CD4-positive, alpha-beta T cell treated with Interleukin-6 at 100 ng/mL for 8 hours (primary cell): Measurements from ENCODE around the gene LHFPL4.
A peak's percentile ranks its signal among the peaks of the same experiment; 100 is the strongest.
"Not testable (repeated sequence)": the region's sequence is repeated elsewhere in the genome, so short reads cannot be mapped to it uniquely, and the experiment has no call there.

ENCODE experiments used
- DNase-seq: peaks from one replicate; pipeline ENCODE4 v3.0.0-alpha.2; 2020; ENCODE audit warnings: mixed read lengths, low spot score

Gene LHFPL4

GRCh38 chr3:9536212-9536611 lies 17.4 kb downstream of the LHFPL4 start:
- DNase-seq = no peak

DNA sequence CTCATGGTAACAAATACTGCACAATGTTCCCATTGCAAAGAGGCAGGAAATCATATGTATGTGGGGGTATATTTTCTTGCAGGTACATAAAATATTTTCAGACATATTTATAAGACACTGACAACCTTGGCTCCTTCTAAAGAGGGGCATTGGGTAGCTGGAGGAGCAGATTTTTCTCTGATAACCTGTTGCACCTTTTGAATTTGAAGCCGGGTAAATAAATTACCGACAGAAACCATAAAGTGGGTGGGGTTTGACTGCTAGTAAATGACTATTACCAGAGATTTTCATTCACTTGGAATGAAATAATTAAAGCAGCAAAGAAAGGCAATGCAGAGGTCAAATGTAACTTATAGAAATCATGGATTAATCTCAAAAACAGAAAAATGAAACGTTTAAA lies 19.2 kb downstream of the LHFPL4 start:
- DNase-seq = no peak

GRCh38 chr3:9525078-9525477 lies 28.5 kb downstream of the LHFPL4 start:
- no peak for DNase-seq

GRCh38 chr3:9514956-9515355 lies 38.7 kb downstream of the LHFPL4 start:
- no peak for DNase-seq

DNA sequence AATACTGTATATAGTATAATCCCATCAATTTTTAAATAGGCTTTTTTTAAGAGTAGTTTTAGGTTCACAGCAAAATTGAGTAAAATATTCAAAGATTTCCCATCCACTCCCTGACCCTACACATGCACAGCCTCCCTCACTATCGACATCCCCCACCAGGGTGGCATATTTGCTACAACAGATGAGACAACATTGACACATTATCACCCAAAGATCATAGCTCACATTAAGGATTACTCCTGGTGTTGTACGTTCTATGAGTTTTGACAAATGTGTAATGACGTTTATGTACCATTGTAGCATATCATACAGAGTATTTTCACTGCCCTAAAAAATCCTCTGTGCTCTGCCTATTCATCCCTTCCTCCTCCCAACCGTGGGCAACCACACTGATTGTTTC lies 39.3 kb downstream of the LHFPL4 start:
- DNase-seq = no peak

GRCh38 chr3:9512456-9513045 lies 41.1 kb downstream of the LHFPL4 start:
- DNase-seq = no peak

GRCh38 chr3:9508781-9509180 lies 44.8 kb downstream of the LHFPL4 start:
- DNase-seq = no peak

DNA sequence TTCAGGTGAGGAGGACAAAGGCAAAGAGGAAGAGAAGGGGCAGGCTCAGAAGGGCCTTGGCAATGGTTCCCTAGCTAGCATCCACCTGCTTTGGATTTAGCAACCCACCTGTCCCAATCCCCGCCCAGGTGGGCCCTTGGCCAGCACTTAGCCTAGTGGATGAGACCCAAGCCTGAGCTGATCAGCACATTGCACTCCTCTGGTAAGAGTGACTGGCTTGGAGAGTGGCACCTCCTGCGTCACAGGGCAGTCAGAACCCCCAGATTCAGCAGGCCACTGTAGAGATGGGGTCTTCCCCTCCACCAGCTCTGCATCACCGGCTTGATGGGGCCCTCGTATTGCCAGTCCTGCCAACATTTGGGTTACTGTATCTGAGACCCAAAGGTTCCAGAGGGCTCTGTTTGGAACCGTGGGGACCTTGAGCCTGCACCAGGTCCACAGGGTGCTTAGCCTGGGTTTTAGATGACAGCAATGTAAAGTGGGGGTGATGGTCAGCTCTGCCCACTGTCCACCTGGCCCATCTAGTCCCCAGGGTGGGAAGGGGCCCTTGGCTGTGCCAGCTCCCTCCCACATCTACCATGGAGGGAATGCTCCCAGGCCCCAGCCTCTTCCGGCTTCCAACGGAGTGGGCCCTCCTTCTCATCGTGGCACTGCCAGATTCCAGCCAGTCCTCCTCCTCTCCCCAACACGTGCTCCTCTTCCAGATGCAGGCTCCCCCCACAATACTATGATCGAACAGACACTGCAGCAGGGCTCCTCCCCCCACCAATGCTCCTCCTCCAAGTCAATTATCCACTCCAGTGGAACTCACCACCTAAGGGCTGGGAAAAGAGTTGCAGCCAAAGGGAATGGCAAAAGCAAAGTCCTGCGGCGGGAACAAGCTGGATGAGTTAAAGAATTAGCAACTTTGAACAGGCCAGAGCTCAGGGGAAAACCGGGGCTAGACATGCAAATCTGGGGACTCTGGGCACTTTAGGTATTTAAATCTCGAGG lies 45.7 kb downstream of the LHFPL4 start:
- DNase-seq = no peak

- DNase-seq = peak; percentile 47
Observed at GRCh38 chr3:9503283-9503682, 50.3 kb downstream of the LHFPL4 start.

GRCh38 chr3:9501226-9501625 lies 52.4 kb downstream of the LHFPL4 start:
- DNase-seq = no peak

DNA sequence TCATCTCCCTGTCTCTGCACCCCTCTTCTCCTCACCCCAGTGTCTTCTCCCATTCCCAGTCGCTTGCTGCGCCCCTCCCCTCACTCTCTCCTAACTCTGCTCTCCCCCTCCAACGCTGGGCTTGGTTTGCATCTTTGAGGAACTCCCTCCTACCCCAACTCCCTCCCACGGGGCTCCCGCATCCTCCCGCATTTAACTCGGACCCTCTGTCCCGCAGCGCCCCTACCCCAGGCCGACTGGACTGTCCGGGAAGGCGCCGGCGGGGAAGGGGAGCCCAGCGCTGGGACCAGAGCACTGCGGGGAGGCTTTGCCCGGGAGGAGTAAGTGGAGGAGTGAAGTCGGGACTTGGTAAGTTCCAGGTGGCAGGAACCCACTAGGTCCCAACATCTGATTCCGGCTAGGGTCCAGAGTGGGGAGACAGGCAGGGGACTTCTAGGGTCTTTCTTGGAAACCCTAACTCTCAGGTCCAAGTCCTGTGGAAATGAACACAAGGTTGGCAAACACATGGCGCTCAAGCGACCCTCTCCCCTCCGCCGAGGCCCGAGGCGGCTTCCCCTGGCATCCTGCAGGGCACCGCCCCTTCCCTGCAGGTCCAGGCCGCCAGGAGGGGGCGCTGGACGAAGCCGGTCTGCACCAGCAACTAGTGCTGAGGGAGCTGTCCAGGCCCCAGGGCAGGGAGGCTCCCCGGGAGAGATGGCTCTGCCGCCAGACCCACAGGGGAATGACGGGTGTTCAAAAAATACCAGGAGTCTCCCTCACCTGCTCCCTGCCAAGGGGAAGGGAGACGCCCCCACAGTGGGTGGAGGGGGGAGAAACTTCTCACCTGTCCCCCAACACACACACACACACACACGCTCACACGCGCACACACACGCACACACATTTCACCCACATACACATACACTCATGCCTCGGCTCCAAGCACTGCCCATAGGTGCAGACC lies 53.2 kb downstream of the LHFPL4 start:
- DNase-seq = peak; percentile 27

GRCh38 chr3:9499455-9500107 lies 54.0 kb downstream of the LHFPL4 start:
- no peak for DNase-seq

GRCh38 chr3:9498781-9499180 lies 54.8 kb downstream of the LHFPL4 start:
- no peak for DNase-seq

DNA sequence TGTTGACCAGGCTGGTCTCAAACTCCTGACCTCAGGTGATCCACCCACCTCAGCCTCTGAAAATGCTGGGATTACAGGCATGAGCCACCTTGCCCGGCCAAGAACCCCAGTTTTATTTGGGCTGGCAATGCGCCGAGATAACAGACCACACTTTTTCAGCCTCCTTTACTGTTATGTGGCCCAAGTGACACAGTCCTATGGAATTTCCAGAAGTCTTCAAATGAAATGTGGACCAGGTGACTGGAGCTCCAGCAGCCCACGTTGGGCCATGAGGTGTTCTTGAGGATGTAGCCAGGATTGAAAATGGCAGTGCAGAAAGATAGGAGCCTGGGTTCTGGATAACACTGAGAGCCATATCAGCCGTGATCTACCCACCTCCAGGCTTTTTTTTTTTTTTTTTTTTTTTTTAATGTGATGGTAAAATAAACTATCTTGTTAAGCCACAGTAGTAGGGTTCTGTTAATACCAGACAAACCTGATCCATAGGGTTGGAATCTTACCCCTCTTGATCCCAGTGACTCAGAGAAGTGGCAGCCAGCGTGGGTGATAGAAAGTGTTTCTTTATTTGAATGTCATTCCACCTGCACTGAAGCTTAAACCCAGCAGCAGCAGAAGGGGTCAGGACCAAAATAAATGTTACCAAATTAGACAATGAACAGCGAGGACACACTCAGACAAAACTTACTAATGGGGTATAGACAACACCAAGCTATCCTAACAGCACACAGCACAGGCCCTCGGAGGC lies 55.6 kb downstream of the LHFPL4 start:
- DNase-seq = no peak

GRCh38 chr3:9496893-9497292 lies 56.7 kb downstream of the LHFPL4 start:
- no peak for DNase-seq

GRCh38 chr3:9494036-9494435 lies 59.6 kb downstream of the LHFPL4 start:
- not testable (repeated sequence) for DNase-seq

DNA sequence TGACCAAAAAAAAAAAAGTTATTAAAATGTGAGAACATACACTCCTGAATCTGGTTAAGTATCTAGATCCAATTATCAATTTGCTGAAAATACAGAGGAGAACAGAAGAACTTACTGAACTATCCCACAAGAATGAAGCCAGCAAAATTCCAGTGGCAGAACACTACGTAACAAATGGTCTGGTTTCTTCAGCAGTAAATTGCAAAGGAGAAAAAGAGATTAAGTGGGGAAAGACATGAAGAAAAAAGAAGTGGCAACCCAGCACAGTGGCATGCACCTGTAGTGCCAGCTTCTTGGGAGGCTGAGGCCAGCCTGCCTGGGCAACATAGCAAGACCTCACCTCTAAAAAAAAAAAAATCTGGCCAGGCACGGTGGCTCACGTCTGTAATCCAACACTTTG lies 62.1 kb downstream of the LHFPL4 start:
- DNase-seq = no peak

GRCh38 chr3:9485248-9485647 lies 68.4 kb downstream of the LHFPL4 start:
- DNase-seq = no peak

DNA sequence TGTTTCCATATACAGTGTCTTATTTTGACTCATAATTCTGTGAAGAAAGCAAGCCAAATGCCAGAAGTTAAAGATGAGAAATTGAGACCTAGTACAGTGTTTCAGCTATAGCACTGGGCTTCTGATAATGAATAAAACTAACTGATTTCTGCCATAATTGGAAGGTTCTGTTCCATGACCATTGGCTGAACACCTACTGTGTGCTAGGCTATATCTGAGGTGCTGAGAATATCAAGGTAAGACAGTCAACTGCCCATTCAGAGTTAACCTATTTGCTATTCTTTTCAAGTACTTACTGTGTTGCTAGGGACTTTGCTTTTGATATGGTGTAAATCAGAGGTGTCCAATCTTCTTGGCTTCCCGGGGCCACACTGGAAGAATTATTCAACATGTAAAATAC lies 73.4 kb downstream of the LHFPL4 start:
- DNase-seq = no peak

- no peak for DNase-seq
Observed at GRCh38 chr3:9476935-9477334, 76.7 kb downstream of the LHFPL4 start.

GRCh38 chr3:9474482-9474881 lies 79.1 kb downstream of the LHFPL4 start:
- no peak for DNase-seq
